ENCODE measurements around the gene ADAMTS12.

DNA sequence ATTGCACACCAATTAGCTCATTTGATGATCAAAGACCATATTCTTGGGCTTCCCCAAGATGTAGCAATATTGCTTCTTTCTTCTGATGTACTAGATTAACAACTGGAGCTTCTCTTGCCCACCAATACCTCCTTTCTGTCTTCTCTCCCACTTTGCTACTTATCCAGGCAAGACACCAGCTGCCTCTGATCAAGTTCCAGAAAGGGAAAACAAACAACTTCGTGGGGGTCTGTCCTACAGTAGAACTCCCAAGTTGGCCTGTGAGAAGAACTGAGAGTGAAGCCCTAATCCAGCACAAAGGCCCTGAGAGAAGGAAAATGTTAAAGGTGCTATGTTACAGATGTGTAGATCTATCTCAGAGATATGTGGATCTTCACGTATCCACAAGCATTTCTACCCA is 44.9 kb downstream of the ADAMTS12 start:
- TF ChIP-seq, protein P1, sequence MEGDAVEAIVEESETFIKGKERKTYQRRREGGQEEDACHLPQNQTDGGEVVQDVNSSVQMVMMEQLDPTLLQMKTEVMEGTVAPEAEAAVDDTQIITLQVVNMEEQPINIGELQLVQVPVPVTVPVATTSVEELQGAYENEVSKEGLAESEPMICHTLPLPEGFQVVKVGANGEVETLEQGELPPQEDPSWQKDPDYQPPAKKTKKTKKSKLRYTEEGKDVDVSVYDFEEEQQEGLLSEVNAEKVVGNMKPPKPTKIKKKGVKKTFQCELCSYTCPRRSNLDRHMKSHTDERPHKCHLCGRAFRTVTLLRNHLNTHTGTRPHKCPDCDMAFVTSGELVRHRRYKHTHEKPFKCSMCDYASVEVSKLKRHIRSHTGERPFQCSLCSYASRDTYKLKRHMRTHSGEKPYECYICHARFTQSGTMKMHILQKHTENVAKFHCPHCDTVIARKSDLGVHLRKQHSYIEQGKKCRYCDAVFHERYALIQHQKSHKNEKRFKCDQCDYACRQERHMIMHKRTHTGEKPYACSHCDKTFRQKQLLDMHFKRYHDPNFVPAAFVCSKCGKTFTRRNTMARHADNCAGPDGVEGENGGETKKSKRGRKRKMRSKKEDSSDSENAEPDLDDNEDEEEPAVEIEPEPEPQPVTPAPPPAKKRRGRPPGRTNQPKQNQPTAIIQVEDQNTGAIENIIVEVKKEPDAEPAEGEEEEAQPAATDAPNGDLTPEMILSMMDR (conservative IDR thresholded peaks at IDR 0.05; ENCODE audit: low read depth, low read length) = no peak
- TF ChIP-seq EZH2 (IDR thresholded peaks at IDR 0.05; ENCODE audit: low read length, unreplicated experiment) (no peak), EZH2phosphoT487 (IDR thresholded peaks at IDR 0.05; ENCODE audit: borderline replicate concordance, low read length) (no peak)
